LNCAP (cell line): ENCODE measurements around the gene MYLK.

Experiments used
- CTCF ChIP-seq: fragments of 450-650 bp; IDR thresholded peaks from 2 replicates; pipeline ENCODE4 v1.5.1; 2017; ENCODE audit warnings: mild to moderate bottlenecking

The MYLK gene

GRCh38 chr3:123881771-123882170, 2.4 kb downstream of the MYLK start:
- TF ChIP-seq CTCF, result no peak

GRCh38 chr3:123880998-123881561, 3.1 kb downstream of the MYLK start:
- peak; percentile 53 for TF ChIP-seq CTCF

- no peak for TF ChIP-seq CTCF
Observed at GRCh38 chr3:123878807-123879206, 5.3 kb downstream of the MYLK start.

- no peak for TF ChIP-seq CTCF
Observed at GRCh38 chr3:123877965-123878364, 6.2 kb downstream of the MYLK start.

GRCh38 chr3:123877466-123877865, 6.7 kb downstream of the MYLK start:
- TF ChIP-seq CTCF, result no peak

GRCh38 chr3:123876858-123877257, 7.3 kb downstream of the MYLK start:
- peak; percentile 41; the same call in 1 of the 2 replicates for TF ChIP-seq CTCF

- no peak for TF ChIP-seq CTCF
Observed at GRCh38 chr3:123872621-123873020, 11.5 kb downstream of the MYLK start.

GRCh38 chr3:123871946-123872345, 12.2 kb downstream of the MYLK start:
- no peak for TF ChIP-seq CTCF
